HT-29 (cell line): ENCODE results near the gene TNS3. TPM values are rescaled to one million over a fixed set of nuclear protein-coding genes. Genes with fewer than 3 reads are reported as not detected.
"Not testable (repeated sequence)": the region's sequence is repeated elsewhere in the genome, so short reads cannot be mapped to it uniquely, and the experiment has no call there.

Experiments
- DNase-seq: peaks from one replicate; pipeline ENCODE4 v3.0.0-alpha.2; 2015; ENCODE audit warnings: low spot score
- total RNA-seq: library from RNA; depleted of rRNA; stranded (reverse); fragments of >200 nt; shearing (Covaris generic); gene quantifications from 2 replicates; pipeline ENCODE4 v1.2.3, GENCODE V29; 2014

The TNS3 gene
- total RNA-seq, 1 experiment from 2014 or later, result 45.2 TPM

DNA sequence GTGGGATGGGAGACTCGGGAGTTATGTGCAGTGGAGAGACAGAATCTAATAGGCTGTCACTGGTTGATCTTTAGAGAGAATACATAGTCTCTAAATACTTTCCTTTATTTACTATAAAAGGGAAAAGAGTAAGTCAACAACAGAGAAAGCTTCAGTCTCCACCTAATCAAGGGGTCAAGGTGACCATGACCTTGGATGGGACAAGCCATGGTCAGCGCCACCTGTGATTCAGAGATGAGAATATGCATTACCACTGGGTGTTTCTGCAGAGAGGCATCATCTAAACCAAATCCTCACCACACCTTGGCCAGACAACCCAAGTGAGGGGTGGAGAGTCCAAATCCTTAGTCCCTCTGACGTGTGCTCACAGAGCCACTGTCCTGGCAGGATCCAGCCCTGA, 39.9 kb downstream of the TNS3 start:
- DNase-seq, result no peak

DNA sequence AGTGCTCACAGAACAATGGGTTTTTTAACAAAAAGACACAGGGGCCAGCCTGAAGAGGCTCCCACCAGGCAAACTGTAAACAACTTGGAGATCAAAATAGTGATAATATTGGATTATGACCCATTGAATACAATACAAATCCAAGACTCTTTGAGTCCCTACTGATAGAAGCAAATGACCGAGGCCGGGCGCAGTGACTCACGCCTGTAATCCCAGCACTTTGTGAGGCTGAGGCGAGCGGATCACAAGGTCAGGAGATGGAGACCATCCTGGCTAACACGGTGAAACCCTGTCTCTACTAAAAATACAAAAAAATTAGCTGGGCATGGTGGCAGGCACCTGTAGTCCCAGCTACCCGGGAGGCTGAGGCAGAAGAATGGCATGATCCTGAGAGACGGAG, 40.4 kb downstream of the TNS3 start:
- DNase-seq, result not testable (repeated sequence)

DNA sequence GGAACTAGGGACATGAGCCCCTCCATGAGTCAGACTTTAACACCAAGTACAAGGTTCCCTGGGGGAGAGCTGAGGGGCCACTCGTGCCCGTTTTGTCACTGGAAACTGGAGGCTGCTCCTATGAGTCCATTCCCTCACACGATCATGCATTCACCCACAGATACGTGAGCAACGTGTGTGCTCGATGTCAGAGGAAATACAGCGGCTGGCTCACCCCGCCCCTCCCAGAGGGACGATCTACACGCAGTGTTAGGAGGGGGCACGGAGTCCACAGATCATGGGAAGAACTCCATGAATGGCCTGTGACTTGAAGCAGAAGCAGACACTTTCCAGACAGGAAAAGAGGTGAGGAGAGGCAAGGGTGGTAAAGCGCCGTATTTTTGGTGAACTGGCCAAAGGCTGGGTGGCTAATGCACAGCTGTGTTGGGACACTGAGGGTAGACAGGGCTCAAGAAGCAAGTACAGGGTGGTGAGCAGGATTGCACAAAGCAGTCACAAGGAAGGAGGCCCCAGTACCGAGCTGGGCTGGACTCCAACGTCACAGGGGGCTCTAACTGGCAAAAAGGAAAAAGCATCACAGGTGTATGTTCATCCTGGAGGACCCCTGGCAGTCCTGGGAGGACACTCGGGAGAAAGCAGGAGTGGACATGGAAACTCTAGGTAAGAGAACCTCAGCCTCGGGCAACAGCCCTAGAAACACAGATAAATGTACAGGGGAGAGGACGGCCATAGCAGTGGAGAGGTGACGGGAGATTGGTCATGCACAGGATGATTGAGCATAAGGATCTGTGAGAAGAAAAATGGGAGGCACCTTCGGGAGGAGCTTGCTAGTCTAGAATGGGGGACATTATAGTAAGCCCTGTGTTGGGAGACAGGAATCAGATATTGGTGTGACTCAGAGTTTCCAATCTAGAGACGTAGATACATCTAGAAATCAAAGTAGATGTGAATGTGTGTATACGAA, 41.2 kb downstream of the TNS3 start:
- no peak for DNase-seq

DNA sequence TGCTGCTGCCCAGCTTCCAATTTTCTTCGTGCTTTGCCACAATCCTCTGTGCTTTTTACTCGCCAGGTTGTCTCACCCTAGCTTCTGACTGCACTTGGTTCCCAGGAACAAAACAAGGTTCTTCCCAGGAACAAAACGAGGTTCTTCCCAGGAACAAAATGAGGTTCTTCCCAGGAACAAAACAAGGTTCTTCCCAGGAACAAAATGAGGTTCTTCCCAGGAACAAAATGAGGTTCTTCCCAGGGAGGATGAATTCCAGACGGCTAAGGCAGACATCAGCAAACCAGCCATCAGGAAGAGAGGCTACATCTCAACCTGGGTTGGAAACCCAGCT, 41.9 kb downstream of the TNS3 start:
- DNase-seq, result no peak

DNA sequence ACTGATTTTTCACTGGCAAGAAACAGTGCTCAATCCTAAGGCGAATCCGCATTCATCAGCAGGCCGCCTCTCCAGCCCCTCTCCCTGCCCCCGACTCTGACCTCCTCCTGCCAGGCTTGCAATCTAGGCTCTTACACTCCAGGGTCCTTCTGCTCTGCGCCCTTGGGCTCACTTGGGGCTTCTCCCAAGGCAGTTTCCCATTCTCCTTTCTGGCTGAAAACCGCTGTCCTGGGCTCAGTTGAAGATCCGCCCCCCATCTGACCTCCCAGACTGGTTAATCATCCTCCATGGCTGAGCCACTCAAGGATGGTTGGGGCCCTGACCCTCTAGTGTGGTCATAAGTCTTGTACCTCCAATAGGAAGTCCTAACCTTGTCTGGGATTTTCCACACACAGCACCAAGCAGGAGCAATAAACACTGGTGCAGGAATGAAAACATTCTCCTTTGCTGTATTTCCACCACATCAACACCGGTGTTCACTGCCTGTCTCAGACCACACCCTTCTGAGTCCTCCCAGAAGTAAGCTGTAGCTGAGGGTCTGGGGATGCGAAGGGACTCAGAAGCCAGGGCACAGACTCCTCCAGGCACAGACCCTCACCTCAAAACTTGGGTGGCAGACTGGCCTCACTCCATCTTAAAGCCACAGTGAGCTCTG, 42.4 kb downstream of the TNS3 start:
- DNase-seq, result no peak

DNA sequence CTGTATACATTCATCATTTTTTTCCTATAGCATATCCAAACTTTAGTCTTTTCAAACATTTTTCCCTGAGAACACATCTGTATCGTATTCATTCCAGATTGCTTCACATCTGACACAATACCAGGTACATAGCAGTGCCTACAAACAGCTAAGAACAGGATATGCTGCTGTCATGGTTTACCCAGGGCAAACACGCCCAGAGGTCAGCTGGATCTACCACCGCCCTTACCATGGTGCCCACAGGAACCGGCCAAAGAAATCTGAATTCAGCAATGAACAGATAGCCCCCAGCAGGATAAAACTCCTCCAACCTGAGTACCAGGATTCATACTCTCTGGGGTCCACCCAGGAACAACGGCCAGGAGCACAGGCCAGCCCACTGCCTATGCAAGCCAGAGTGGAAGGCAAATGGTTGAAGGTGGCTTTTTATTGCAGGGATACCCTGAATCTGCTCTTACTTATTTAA, 43.0 kb downstream of the TNS3 start:
- no peak for DNase-seq

DNA sequence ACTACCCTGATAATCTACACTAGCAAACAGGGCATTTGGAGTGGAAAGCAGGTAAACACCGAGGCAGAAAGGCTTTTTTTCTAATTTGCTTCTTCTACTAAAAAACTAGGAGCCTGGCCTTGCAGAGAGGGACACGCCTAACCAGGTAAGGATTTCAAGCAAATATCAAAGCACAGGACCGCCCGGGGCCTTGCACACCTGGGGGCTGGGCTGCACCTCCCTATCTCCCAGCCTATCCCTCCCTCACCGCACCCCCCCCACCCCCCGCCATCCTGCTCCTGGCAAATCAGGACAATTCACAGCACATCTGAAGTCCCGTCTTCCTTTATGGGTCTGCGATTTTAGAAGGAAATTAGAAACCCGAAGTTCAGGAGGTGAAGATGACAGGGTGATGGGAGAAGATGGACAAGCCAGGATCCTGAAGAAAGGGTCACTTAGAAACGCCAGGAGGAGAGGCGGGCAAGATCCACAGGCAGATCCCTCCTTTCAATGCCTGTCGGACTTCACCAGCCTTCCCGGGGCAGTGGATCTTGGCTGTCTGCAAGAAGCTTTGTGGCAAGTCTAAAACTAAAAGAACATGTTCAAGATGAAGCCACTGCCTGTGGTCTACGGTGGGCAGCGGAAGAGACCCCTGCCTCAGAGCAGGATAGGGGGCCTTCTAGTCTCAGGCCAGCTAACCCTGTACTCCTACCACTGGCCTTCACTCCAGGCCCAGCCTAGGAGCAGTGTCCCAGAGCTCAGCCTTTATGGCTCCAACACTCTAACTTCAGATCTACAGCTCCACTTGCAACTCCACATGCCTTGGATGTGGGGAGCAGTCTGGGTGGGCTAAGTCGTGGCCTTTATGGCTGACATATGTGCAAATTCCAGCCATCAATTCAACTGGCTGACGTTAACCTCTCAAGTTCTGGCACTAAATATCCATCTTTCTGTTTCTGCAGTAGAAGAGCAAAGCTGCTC, 43.9 kb downstream of the TNS3 start:
- no peak for DNase-seq

DNA sequence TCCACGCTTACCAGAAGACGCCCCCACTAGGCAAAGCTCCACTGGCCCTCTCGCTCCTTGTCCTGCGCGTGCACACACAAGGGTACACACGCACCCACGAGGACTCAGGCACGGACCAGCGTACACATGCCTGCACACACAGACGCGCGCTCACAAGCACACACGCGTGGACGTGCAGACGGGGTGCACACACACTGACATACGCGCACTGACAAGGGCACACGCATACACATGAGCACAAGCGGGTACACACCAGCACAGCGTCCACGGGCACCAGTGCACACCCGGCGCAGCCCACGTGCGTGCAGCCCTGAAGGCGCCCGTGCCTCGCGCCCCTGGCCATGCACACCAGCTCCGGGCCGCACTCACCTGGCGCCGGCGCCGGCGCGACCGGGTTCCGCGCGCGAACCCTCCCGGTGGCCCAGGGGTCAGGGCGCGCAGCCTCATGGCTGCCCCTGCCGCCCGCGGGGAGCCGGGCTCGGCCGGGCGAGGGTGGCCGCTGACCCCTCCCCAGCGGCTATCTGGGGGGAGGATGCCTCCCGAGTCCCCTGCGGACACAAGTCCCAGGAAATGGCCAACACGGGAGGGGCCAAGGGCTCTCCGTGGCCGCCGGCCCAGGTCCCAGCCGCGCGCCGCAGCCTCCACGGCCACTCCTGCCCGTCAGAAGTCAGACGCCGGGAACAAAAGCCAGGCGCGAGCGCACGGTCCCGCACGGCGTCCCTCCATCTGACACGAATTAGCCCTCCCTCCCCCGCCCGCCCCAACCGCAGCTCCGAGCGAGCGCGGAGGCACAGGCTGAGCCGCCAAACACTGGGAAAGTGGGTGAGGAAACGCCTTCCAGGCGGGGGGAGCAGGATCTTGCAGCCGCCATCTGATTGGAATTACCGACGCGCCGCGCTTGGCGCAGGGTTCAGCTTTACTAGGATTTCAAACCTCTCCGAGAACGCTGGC, 45.0 kb downstream of the TNS3 start:
- DNase-seq, result peak; percentile 52

DNA sequence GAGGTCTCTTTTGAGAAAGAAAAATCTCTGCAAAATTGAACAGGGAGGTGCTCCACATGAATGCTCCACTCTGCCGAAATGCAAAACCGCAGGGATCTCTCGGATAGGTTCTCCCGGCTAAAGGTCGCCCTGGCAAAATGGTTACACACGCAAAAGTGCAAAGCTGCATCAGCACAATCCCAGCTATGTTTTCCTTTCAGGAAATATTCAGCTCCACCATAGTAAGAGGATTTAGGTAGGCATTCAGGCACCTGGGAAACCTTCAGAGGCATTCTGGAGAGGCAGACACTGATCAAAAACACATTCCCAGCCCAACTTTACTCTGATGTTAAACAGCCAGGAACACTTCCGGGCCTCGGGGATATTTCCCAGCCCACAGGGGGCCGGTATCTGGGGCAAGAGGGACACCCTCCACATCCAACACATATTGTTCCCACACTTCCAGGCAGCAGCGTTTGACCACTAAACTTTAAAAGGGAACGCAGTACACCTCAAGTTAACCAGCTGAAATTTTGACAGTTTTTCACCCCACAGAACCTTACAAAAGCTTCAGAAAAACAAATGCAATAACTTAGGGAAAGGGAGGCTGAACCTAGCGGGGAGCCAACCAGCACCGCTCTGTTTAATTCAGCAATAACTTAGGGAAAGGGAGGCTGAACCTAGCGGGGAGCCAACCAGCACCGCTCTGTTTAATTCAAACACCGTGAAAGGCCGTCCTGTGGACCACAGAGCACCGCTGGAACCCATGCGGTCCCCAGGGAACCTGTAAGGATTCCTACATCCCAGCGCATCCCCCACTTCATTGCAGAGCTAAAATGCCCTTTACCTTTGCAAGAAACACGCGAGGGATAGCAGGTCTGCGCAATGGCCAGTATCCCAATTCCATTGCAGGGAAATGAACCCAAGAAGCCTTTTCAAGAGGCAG, 45.9 kb downstream of the TNS3 start:
- DNase-seq, result no peak

DNA sequence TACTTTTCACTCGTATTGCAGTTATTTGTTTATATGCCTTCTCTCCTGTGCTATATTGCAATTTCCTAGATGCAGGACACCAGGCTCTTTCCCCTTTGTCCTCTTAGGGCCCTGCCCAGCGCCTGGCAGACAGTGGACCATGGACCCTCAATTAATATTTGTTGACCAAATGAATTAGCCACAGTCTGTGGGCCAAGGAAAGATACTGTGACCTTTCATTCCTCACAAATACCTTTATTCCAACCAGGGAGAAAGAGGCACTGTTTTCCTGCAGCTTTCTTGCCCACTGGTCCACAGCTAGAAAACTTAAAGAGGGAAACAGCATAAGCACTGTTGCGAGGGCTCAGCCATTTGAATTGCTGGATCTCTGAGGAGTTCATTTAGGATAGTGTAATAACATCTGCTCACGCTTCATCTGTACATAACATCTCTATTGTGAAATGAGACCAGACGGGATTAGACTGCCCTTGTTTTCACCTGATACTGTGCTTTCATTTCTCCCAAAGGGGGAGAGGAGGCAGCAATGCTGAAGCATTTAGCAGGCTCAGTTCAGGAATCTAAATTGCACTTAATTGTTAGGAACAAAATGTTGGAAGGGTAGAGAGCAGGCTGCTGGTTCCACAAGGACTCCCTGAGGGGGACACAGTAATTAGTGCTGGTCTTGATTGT, 46.7 kb downstream of the TNS3 start:
- peak; percentile 40 for DNase-seq

DNA sequence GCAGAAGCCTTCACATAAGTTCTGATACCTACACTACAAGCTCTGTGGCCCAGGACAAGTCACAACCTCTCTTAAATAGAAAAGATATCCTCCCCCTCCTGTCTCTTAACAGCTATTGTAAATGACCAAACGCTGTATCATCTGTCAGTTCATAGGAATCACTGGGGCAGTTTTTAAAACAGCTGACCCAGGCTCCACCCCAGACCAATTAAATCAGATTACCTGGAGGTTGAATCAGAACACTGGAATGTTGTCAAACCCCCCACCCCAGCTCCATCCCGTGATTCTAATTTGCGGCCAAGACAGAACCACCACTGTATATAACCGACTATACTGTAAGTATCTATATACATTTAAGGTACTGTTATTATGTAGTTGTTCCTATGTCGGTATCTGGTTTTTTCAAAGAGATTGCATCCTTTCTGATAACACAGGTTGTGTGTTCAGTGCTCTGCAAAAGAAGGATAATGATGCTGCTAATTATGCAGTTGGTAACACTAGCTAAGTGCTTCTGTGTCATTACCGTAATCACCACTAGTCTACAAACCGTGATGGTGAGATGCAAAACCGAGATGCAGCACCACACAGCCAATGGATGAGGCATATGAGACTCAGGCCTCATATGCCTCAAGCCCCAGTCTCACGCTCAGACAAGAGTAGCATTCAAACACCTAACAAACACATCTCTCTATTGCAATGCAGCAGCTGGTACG, 47.4 kb downstream of the TNS3 start:
- peak; percentile 82 for DNase-seq

DNA sequence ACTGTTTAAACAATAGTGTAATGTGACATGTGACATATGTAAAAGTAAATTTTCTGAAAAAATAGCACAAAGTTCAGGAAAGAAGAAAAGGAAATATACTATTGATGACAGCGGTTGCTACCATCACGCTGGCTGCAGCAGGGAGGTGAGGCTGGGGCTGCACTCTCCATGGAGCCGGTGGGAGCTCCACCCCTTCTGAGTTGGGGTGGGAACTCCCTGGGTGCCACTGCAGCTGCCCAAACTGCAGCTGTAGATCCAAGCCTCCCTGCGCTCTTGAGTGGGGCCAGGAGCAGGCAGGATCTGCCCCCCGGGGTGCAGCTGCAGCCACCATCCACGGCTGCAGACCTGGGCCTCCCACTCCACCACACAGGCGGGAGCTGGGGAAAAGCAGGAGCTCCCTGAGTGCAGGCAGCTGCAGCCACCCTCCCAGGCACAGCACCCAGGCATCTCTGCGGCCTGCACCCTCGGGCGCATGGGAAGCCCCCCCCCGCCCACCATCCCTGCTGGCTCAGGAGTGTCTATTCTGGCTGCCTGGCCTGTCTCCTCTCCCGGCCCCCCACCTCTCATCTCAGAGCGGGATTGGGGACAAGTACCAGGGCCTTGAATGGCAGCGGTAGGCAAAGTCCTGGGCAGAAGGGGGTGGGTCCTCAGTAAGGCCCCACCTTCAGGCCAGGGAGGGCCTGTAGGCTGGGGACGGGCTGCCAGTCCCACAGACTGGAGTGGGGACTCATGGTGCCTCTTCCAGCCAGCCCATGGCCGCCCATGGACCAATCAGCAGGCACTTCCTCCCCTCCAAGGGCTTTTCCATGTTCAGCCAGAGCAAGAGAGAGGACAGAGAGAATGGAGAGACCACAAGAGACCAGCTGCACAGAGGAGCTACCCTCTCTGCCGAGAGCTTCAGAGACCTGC, 50.1 kb downstream of the TNS3 start:
- no peak for DNase-seq

DNA sequence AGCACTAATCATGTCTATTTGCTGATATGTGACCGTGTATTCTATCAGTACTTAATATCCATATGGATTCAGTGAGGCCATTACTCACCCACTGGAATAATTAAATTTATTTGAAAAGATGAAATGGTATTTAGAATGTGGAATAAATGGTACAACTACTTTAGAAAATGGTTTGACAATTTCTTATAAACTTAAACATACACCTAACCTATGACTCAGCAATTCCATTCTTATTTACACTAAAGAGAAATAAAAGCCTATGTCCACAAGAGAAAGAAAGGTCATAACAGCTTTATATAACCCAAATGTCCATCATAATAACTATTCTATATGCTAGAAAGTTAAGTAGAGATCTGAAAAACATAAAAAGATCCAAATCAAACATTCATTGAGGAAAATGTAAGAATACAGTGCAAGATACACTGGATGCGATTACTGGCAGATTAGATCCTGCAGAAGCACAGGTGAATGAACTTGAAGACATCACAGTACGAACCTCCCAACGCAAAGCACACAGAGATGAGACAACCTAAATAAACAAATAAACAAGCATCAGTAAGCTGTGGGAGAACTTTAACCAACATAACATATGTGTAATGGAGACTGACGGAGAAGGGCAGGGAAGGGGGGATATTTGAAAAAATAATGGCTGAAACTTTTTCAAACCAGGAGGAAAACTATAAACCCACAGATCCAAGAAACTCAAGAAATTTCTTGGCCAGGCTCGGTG, 51.9 kb downstream of the TNS3 start:
- no peak for DNase-seq

DNA sequence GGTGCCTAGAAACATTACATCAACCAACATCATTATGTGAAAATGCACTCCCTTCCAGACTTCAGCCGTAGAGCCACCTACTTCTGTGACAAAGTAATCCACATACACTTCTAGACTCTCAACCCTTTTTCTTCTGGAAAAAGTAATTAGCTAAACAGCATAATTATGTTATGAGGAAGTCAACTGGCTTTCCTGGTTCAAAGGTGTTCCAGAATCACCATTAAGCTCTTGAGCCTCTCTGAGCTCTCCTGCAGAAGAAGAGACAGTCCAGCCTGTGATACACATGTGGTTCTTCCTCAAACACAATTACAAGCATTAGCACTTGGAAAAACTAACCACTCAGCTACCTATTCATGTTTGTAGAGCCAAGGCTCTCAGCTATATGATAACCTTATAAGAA, 52.5 kb downstream of the TNS3 start:
- no peak for DNase-seq

DNA sequence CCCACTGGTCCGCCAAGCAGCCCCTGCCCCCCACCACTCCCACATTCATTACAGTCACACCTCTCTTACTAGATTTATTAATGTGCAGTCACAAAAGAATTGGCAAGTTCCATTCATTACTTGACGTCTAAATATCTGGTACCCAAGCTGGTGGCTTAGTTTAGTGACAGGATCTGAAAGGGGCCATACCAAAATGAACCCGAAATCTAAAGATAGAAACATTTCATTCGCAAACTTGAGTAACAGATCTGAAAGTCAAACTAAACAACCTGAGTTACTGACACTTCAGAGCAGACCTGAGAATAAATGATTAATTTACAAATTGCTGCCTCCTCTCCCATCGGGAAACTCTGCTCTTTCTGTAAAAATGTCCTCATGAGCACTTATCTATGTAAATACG, 53.4 kb downstream of the TNS3 start:
- no peak for DNase-seq

DNA sequence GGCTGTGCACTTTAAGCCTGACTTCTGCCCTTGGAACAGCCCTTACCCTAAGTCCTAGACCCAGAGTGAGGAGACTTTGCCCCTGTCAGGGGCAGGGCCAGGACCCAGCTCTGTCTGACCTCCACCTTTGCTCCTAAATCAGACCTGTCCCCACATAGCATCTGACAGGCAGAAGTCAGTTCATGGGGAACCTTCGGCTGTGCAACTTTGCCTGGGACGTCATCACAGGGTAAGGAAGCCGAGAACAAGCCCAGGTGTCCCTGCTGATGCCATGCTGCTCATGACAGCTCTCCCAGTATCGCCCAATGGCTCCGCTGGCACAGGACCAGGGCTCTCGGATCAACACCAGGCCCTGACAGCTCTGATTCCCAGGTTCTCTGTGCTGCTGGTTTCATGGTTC, 55.4 kb downstream of the TNS3 start:
- no peak for DNase-seq
